Measurements from ENCODE around the gene CISD1. TPM values are rescaled to one million over a fixed set of nuclear protein-coding genes. Genes with fewer than 3 reads are reported as not detected.

CISD1 gene
- total RNA-seq, 6 experiments from 2014 or later = 25.2 to 40.9 (median 26.4) TPM

- no peaks in the 10 kb centered on the region for H3K27me3 ChIP-seq
- intact Hi-C loops (cut with DNase I) = no loop called here
- H3K9me3 ChIP-seq = no peaks in the 10 kb centered on the region
- peak overlapping the region; percentile 82 to 90 (median 86) for H3K27ac ChIP-seq
- TF ChIP-seq CTCF (IDR thresholded peaks at IDR 0.05) = no peak
- TF ChIP-seq POLR2A (IDR thresholded peaks at IDR 0.05) = no peak
- DNase-seq (no peak), ATAC-seq (no peak)
- H3K36me3 ChIP-seq = no peaks in the 10 kb centered on the region
- H3K4me3 ChIP-seq = peak overlapping the region; percentile 63 to 77 (median 66)
- peaks cover 0 to 20% (median 6%) of the 10 kb centered on the region in 4 donors for H3K4me1 ChIP-seq
- 6% methylated on average over 12 of the region's 12 CpGs for WGBS (ENCODE audit: insufficient coverage, low coverage, low lambda C conversion rate, missing lambda C conversion rate)
These were observed 874 bp downstream of the CISD1 start for GRCh38 chr10:58269782-58270290.

GRCh38 chr10:58275261-58275660, 6.3 kb downstream of the CISD1 start:
- DNase-seq (no peak), ATAC-seq (peak in 3 of 4 donors; percentile 39 to 64 (median 51))
- H3K4me3 ChIP-seq = no peak overlapping the region
- WGBS (ENCODE audit: insufficient coverage, low coverage, low lambda C conversion rate, missing lambda C conversion rate) = 19% methylated on average over 2 of the region's 2 CpGs
- intact Hi-C loops (cut with DNase I) = no loop called here
- H3K4me1 ChIP-seq = peaks cover 0 to 22% (median 0%) of the 10 kb centered on the region in 4 donors
- no peaks in the 10 kb centered on the region for H3K9me3 ChIP-seq
- no peak for TF ChIP-seq CTCF (IDR thresholded peaks at IDR 0.05)
- no peak for TF ChIP-seq POLR2A (IDR thresholded peaks at IDR 0.05)
- no peaks in the 10 kb centered on the region for H3K27me3 ChIP-seq
- peak overlapping the region; percentile 1 to 30 (median 6) for H3K27ac ChIP-seq
- no peaks in the 10 kb centered on the region for H3K36me3 ChIP-seq

- Histone ChIP-seq H3K9me3 (no peaks in the 10 kb centered on the region), H3K27ac (peak overlapping the region in 2 of 3 donors; percentile 1 to 30), H3K4me1 (peaks cover 0 to 18% (median 0%) of the 10 kb centered on the region in 4 donors), H3K4me3 (no peak overlapping the region), H3K27me3 (no peaks in the 10 kb centered on the region), H3K36me3 (no peaks in the 10 kb centered on the region)
- no peak for DNase-seq
- TF ChIP-seq CTCF (IDR thresholded peaks at IDR 0.05) (no peak), POLR2A (IDR thresholded peaks at IDR 0.05) (no peak)
- intact Hi-C loops (cut with DNase I) = no loop called here
- peak; percentile 54 to 81 (median 72) for ATAC-seq
These were observed 6.9 kb downstream of the CISD1 start for GRCh38 chr10:58275908-58276307.

GRCh38 chr10:58278274-58278961, 9.5 kb downstream of the CISD1 start:
- H3K27ac ChIP-seq = no peak overlapping the region
- TF ChIP-seq POLR2A (IDR thresholded peaks at IDR 0.05) (no peak), CTCF (IDR thresholded peaks at IDR 0.05) (no peak)
- H3K36me3 ChIP-seq = no peaks in the 10 kb centered on the region
- no peak for DNase-seq
- H3K4me3 ChIP-seq = no peak overlapping the region
- peaks cover 0 to 18% (median 0%) of the 10 kb centered on the region in 4 donors for H3K4me1 ChIP-seq
- no peaks in the 10 kb centered on the region for H3K9me3 ChIP-seq
- intact Hi-C loops (cut with DNase I) = no loop called here
- H3K27me3 ChIP-seq = no peaks in the 10 kb centered on the region
- ATAC-seq = peak in 1 of 4 donors; percentile 42
- WGBS (ENCODE audit: insufficient coverage, low coverage, low lambda C conversion rate, missing lambda C conversion rate) = 54% methylated on average over 7 of the region's 7 CpGs

Data from right lobe of liver (tissue), 6 donors.